Right lung (tissue), 10 donors: ENCODE data around the gene ASCC1. TPM values are rescaled to one million over a fixed set of nuclear protein-coding genes. Genes with fewer than 3 reads are reported as not detected.
A peak's percentile ranks its signal among the peaks of the same experiment; 100 is the strongest.

Experiments
- DNase-seq, 2 donors: peaks; one replicate each; pipeline ENCODE4 v3.0.0-alpha.2; 2013
- long read RNA-seq, 8 donors: transcript quantifications; one replicate each; lab custom pipeline, GENCODE V29; 2026
- polyA plus RNA-seq, 5 donors: library from polyadenylated mRNA; unstranded; fragments of 120-200 nt; gene quantifications; one replicate each; pipeline versions ENCODE4 v1.2.1 to v1.2.3, GENCODE V29; 2013; ENCODE audit warnings: inconsistent platforms in 1 of 5, low replicate concordance in 1 of 5; ENCODE audit not compliant: insufficient read length in 5 of 5, insufficient read depth in 1 of 5

The ASCC1 gene, protein sequence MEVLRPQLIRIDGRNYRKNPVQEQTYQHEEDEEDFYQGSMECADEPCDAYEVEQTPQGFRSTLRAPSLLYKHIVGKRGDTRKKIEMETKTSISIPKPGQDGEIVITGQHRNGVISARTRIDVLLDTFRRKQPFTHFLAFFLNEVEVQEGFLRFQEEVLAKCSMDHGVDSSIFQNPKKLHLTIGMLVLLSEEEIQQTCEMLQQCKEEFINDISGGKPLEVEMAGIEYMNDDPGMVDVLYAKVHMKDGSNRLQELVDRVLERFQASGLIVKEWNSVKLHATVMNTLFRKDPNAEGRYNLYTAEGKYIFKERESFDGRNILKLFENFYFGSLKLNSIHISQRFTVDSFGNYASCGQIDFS
- polyA plus RNA-seq: 10 to 100 TPM; 32.3 to 46.1 (median 40.9) TPM
- long read RNA-seq, donor 1, transcript ASCC1-202 (10 exons, 2,002 nt): major isoform, 8 of 305 reads
- long read RNA-seq, donor 1, partial matches to known transcripts: 100 of 305 reads
- long read RNA-seq, donor 1, other reads (novel, unspliced or antisense): 196 of 305 reads
- long read RNA-seq, donor 2, partial matches to known transcripts: 152 of 245 reads
- long read RNA-seq, donor 2, other reads (novel, unspliced or antisense): 88 of 245 reads
- long read RNA-seq, donor 3, partial matches to known transcripts: 76 of 193 reads
- long read RNA-seq, donor 3, other reads (novel, unspliced or antisense): 114 of 193 reads
- long read RNA-seq, donor 4, partial matches to known transcripts: 0 of 2 reads
- long read RNA-seq, donor 4, other reads (novel, unspliced or antisense): 0 of 2 reads
- long read RNA-seq, donor 5, transcript ASCC1-202 (10 exons, 2,002 nt): major isoform, 9 of 619 reads
- long read RNA-seq, donor 5, partial matches to known transcripts: 429 of 619 reads
- long read RNA-seq, donor 5, other reads (novel, unspliced or antisense): 179 of 619 reads
- long read RNA-seq, donor 6, transcript ASCC1-202 (10 exons, 2,002 nt): major isoform, 6 of 250 reads
- long read RNA-seq, donor 6, partial matches to known transcripts: 126 of 250 reads
- long read RNA-seq, donor 6, other reads (novel, unspliced or antisense): 118 of 250 reads
- long read RNA-seq, donor 7, transcript ASCC1-202 (10 exons, 2,002 nt): major isoform, 5 of 290 reads
- long read RNA-seq, donor 7, partial matches to known transcripts: 114 of 290 reads
- long read RNA-seq, donor 7, other reads (novel, unspliced or antisense): 170 of 290 reads
- long read RNA-seq, donor 8, partial matches to known transcripts: 49 of 108 reads
- long read RNA-seq, donor 8, other reads (novel, unspliced or antisense): 58 of 108 reads

DNA sequence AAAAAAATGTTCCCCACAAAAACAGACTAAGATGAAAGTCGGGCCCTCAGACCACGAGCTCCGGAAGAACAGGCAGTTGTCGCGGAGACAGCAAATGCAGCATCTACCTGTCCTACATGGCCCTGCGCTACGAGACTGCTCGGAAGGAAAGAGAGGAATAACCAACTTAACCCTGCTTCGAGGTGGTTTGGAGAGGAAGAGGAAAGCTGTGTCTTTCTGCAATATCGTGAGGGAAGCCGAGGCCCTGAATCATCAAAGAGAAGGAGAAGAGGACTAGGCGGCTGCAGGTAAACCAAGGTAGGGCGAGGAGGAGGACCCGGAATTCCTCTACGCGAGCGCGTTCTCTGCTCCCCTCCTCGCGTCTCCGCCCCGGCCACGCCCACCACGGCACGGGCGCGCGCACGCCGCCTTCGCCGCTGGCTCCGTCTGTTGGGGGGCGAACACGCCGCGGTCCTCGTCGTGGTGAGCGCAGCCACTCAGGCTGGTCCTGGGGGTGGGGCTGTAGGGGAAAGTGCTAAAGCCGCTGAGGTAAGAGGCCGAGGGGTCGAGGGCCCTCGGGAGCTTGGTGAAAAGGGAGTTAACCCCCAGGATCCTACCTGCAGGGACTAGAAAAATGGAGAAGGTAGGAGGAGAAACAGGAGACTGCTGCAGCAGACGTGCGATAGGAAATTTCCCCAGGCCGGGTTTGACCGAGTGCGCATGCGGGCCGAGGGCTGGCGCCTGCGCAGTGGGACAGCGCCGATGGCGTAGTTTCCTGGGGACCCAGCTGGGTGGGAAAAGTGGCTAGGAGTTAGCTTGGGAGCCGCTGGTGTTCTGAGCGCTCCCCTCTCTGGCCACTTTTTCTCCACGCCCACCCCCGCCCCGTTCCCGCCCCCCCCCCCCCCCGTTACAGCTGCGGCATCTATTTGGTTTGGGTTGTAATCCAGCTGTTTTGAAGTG lies at the start of gene ASCC1, which contains the start of gene ANAPC16:
Gene ASCC1, minus strand, starts transcription at position 666 of the 939 bp plus-strand sequence. CDS start 2,978 bp downstream, outside the sequence.
Gene ANAPC16, plus strand, starts transcription at position 402 of the 939 bp plus-strand sequence. CDS start 7,903 bp downstream, outside the sequence.
- DNase-seq: peak; percentile 97

DNA sequence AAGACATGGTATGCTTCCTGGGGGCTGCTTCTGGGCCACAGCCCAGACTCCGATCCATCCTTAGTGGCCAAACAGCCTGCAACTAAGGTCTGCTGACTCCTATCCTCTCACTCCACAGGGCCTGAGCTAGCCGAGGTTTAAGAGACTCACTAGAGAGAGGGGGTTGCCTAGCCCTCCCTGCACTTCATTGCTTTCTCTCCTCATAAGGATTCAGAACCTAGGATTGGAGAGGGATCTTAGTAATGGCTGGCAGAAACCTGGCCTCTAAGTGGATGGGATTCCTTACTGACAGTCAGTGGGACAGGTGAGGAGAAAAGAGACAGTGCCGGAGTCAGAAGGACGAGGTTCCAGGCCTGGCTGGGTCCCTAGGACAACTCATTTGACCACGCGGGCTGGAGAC lies 49.4 kb upstream of the ASCC1 start:
- DNase-seq: no peak

DNA sequence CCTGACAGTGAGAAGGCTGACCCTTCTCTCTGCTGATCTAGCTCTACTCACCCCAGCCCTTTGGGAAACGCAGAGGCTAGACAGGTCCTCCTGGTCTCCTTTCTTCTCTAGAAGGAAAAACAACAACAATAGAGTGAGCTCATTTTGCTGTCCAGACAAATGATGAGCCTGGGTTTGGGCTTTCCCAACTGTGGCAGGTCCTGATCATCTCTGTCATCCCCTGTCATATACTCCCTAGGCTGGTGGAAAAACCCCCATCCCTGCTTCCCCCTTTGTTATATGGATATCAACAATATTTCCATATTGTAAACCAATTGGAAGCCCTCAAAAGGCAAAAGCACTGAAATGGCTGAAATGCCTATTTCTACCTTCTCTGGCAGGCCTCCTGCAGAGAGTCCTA lies 48.5 kb upstream of the ASCC1 start:
- DNase-seq: no peak

DNA sequence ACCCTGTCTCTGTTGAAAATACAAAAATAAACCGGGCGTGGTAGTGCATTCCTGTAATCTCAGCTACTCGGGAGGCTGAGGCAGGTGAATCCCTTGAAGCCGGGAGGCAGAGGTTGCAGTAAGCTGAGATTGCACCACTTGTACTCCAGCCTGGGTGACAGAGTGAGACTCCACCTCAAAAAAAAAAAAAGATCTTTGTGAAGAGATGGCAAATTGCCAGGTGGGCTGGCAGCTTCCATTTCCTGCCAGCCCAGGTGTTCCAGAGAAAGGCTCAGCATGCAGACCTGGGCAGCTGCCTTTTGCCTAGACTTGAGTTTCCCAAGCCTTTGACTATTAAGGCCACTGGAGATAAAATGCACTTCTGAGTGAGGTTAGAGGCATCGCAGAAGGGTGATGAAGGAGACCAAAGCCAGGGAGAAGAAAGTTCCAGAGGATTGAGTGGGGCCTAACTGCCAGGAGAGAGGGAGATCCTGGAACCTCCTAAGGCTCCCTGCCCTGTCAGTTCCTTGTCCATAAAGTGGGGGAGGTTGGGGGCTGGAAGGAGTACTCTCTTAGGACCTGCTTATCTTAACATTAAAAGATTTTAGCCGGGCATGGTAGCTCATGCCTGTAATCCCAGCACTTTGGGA lies 47.7 kb upstream of the ASCC1 start:
- no peak for DNase-seq

DNA sequence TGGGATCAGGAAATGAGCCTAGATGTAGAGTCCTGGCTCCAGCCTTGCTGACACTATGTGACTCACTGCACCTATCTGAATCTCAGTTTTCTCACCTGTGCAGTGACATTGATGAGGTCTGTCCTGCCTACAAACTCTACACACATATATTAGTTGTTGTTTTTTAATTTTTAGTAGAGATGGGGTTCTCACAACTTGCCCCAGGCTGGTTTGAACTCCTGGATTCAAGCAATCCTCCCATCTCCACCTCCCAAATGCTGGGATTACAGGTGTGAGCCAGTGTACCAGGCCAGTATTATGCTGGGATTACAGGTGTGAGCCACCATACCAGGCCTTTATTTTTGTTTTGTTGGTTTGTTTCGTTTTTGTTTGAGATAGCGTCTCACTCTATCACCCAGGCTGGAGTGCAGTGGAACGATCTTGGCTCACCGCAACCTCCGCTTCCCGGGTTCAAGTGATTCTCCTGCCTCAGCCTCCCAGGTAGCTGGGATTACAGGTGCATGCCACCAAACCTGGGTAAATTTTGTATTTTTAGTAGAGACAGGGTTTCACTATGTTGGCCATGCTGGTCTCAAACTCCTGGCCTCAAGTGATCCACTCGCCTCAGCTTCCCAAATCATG lies 45.8 kb upstream of the ASCC1 start:
- DNase-seq: no peak

DNA sequence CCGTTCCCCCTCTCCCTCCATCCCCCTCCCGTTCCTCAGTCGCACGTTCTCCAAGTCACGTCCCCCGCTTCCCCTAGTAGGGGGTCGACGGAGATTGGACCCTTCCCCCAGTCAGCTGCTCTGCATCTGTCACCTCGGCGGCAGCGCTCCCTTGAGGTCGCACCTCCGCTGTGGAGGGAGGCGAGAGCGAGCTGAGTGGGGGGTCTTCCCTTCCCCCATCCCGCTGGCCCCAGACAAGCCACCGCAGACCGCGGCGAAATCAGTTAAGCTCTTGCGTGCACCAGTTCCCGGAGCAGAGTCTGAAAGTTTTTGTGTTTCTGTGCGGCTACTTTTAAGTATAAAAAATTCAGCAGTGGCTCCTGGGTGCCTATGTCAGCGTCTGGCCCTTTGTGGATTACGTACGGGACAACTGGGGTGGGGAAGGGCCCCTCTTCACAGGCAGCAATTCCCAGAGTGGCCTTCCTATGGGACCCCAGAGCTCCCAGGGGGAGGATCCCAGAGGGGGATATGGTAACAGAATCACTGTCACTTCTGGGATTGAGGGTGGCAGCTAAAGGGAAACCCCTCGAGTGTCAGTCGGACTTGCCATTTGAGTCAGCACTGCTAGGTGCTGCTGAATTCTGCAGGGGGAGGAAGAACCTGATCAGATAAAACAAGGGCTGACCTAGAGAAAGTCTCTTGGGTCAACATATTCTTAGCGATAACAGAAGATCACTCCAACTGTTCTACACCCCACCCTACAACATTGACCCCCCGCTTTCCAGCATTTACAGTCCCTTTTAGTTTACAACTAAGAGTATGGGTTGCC lies 45.1 kb upstream of the ASCC1 start:
- peak in 1 of 2 donors; percentile 97 for DNase-seq

DNA sequence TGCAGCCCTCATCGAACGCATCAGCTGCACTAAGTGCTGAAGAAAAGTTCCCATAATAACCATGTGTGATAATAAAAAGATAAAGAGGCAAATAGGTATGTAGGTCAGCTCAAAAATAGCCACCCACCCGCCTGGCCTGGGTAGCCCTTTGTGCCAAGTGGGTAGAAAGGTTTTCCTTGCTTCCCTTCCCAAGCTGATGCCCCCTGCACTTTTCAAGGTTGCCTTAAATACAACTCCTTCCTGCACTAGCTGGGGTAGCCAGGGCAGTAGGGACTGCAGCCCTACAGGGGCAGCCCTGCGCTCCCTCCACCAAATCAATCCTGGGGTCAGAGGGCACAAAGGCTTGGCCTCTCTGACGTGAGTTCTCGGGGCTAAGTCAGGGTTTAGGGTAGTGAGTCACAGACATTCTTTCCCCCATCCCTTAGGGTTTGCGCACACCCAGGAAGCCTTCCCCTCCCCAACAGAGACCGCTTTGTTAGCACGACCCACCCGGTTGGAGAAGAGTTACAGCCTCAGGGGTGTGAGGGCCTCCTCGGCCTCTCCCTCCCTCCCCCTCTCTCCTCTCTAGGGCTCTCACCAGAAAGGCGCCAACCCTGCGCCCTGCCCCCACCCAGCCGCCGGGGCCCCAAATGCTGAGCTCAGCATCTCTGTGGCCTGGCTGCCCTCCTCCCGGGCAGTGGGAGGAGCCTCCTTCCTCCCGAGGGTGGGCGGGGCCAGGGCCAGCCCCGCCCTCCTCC lies 44.3 kb upstream of the ASCC1 start:
- peak in 1 of 2 donors; percentile 97 for DNase-seq

DNA sequence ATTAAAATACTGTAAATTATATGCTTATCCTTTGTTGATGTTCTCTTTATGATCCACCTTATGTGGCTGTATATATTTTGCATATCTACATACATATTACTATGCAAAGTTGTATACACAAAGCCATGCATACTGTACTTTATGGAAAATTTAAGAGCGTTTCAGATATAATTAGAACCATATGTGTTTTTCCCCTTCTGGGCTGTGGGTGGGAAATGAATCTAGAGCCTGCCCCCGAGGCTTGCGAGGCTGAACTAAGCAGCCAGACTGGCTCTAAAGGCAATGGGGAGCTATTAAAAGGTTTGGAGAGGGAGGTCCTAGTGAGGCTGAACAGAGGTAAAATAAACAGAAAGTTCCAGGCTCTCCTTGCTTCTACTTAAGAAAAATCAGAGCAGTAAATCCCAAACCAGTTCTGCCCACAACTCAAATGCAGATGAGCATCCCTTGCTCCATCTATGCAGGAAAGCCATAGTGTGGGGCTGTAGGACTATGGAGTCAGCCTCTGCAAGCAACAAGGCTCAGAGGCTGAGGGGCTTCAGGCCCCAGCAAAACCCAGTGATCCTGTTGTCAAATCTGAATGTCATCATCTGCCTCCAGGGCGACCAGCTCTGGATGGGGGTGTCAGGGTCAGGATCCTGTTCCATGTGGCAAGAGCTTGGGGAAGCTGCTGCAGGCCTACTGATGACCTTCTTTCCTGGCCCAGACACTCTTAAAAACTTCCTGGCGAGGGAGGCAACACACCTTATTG lies 43.6 kb upstream of the ASCC1 start:
- no peak for DNase-seq

DNA sequence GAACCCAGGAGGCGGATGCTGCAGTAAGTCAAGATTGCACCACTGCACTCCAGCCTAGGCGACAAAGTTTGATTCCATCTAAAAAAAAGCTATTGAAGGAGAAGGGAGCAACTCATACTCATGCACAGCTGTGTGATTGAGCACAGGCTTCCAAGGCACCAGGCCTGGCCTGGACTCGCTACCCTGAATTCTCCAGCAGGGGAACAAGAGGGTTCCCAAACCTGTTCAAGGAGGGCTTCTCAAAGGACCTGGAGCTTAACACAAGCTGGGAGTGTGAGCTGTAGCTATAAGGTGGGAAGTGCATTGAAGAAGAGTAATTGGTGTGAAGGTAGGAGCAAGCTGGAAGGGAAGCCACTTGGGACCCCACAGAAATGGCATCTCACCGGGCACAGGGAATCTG lies 42.5 kb upstream of the ASCC1 start:
- DNase-seq: no peak

DNA sequence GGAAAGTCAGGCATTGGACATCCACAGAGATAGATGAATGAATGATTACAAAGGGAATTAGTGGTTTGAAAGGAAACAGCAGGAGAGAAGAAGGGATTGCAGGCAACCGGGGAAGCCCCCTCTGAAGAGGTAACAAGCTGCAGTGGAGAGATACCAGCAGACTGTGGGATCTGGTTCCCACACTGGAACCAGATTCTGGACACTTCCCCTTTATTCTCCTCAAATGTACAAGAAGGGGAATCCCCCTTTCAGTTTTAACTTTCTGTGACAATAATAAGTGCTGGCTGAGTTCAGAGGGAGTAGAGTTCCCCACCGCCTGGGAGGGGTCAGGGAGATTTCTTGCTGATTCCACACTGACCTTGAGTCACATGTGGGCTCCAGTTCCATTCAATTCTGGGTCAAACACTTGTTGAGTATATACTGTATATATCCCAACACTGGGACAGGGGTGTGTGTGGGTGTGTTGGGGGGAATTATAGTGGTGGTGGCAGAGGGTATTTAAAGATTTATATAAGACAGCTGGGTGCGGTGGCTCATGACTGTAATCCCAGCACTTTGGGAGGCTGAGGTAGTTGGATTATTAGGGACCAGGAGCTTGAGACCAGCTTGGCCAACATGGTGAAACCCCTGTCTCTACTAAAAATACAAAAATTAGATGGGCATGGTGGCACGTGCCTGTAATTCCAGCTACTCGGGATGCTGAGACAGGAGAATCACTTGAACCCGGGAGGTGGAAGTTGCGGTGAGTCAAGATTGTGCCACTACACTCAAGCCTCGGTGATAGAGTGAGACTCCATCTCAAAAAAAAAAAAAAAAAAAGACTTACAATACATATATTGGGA lies 41.2 kb upstream of the ASCC1 start:
- no peak for DNase-seq

DNA sequence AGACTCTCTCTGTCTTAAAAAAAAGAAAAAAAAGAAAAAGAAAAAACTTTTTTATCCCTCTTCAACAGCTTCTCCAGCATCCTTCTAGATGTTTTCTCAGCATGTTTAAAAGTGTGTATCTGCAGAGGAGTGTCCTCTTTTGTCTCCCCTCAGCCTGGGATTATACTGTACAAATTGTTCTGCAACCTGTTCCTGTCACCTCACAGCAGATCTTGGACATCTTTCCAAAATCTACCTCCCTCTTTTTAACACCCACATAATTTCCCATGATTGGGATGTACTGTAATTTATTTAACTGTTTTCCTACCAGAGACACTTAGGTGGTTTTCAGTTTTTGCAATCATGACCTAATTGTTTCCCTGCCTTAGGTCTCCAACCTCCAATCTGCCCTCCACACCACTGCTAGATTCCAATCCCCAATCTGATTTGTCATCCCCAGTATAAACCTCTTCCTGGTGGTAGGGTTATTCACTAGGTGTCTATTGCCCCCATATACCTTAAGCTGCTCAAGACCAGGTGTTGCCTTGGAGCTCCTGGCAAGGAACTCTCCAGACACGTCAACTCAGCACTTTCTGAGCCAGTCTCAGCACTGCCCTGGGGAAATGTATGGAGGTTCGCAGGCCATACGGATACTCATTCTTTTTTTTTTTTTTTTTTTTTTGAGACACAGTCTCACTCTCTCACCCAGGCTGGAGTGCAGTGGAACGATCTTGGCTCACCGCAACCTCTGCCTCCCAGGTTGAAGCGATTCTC lies 40.1 kb upstream of the ASCC1 start:
- no peak for DNase-seq

DNA sequence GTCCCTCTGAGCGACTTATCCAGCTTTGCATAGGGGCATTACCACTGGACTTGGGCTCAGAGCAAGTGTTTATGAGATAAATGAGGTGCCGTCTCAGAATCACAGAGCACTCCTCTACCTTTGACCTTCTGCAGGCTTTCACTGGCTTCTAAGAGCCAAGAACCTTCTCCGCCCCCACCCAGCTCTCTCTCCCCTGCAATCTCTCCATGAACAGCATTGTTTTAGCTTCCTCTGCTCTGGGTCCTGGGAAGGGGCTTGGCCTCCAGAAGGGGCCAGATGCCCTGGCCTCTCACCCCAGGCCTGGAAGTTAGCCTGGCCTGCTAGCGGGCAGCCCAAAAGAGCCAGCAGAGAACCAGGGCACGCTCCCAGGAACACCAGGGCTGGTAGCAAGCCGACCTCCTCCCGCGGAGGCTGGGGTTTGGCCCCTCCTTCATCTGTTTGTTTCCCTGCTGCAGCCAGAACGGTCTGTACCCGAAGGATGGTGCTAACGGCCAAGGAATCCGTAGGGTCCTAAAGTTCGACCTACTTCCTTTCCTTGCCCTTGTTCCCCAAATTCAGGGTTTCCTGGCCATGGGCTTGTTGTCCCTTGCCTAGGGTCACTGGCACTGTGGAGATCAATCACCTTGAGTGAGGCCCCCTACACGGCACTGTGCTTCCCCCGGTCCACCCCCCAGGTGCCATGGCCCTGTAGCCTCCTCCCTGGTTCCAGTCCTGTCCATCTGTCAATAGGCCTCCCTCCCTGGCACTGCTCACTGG lies 38.9 kb upstream of the ASCC1 start:
- DNase-seq: peak; percentile 82 to 83

DNA sequence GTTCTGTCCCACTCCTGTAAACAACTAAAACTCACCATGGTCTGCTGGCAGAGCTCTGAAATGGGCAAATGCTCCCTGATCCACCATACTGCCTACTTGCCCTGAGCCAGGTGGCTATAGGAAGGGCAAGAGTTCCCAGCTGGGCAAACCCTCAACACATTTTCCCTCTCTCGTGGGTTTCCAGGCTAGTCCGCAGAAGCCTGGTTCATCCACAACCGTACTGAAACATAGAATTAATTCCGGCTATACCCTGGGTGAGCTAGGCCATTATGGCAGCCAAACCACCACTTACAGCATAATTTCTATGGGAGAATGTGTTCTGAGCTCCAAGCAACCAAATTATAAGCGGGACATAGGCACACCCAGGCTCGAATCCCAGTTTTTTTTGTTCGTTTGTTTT lies 37.5 kb upstream of the ASCC1 start:
- no peak for DNase-seq

DNA sequence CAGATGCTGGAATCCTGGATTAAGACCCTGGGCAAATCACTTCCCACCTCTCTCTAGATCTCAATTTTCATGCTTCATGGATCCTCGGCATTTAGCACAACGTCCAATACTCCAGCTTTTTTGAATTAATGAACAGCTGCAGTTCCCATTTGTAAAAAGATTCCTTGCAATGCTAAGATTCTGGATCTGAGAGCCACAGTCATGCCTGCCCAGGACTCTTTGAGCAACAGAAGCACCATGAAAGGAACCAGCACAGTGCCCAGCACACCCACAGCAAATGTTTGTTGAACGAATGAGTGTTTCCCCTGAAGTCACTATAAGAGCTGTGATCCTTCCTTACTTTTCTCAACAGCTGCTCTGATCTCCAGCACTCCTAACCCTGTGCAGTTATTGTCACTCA lies 36.9 kb upstream of the ASCC1 start:
- DNase-seq: no peak

DNA sequence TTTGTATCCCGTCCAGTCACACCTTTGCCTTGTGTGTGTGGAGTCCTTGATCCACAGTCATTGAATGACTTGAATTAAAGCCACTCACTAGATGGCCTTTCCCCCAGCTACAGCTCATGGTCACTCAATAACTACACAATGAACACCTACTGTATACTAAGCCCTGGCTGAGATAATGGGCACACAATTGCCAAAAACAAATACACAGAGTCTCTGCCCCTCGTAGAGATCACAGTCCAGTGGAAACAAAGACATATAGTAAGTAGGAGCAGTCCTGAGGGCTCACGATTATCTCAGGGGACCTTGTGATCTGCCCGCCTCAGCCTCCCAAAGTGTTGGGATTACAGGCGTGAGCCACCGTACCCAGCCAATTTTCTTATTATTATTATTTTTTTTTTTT lies 35.6 kb upstream of the ASCC1 start:
- DNase-seq: no peak
